AG09309 (cell line): ENCODE data around the gene EGFR.

Experiments
- DNase-seq: peaks from one replicate; pipeline ENCODE4 v3.0.0-alpha.2; 2010; ENCODE audit warnings: low read depth
- H3K4me3 ChIP-seq: 2 replicates; pipeline ENCODE4 v1.5.1; 2011; ENCODE audit warnings: mild to moderate bottlenecking, low read depth, low read length, moderate library complexity; ENCODE audit not compliant: control insufficient read depth
- TF ChIP-seq, protein P1 (sequence below): IDR thresholded peaks from 2 replicates; pipeline ENCODE4 v1.5.1; 2011; ENCODE audit warnings: mild to moderate bottlenecking, low read depth, low read length, inconsistent platforms; ENCODE audit not compliant: insufficient read depth, control insufficient read depth; ENCODE audit errors: missing control alignments

EGFR gene

DNA sequence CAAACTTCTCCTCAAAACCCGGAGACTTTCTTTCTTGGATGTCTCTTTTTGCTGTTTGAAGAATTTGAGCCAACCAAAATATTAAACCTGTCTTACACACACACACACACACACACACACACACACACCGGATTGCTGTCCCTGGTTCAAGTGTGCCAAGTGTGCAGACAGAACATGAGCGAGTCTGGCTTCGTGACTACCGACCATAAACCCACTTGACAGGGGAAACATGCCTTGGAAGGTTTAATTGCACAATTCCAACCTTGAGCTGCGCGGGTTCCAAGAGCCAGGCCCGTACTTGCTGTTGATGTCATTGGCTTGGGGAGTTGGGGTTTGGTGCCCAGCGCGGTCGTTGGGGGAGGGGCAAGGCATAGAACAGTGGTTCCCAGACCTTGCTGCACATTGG, 1.7 kb downstream of the EGFR start:
- TF ChIP-seq, protein P1, sequence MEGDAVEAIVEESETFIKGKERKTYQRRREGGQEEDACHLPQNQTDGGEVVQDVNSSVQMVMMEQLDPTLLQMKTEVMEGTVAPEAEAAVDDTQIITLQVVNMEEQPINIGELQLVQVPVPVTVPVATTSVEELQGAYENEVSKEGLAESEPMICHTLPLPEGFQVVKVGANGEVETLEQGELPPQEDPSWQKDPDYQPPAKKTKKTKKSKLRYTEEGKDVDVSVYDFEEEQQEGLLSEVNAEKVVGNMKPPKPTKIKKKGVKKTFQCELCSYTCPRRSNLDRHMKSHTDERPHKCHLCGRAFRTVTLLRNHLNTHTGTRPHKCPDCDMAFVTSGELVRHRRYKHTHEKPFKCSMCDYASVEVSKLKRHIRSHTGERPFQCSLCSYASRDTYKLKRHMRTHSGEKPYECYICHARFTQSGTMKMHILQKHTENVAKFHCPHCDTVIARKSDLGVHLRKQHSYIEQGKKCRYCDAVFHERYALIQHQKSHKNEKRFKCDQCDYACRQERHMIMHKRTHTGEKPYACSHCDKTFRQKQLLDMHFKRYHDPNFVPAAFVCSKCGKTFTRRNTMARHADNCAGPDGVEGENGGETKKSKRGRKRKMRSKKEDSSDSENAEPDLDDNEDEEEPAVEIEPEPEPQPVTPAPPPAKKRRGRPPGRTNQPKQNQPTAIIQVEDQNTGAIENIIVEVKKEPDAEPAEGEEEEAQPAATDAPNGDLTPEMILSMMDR = no peak
- peak overlapping the region; percentile 76 for H3K4me3 ChIP-seq
- DNase-seq = no peak

DNA sequence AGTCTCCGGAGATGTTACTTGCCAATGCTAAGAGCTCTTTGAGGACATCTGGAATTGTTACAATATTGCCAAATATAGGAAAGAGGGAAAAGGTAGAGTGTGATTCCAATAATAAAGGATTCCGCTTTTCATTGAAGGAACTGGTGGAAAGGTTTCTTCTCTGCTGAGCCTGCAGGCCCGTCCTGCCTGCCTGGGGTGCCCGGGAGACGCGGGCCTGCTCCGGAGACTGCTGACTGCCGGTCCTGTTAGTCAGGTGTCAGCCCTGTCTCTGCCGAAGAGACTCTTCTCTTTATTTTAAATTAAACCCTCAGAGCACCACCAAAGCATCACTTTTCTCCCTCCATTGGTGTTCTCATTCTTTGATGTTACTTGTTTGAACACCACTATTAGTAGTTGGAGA, 2.2 kb downstream of the EGFR start:
- no peak for DNase-seq
- H3K4me3 ChIP-seq = no peak overlapping the region; the same call in 1 of the 2 replicates
- TF ChIP-seq, protein P1 = no peak

DNA sequence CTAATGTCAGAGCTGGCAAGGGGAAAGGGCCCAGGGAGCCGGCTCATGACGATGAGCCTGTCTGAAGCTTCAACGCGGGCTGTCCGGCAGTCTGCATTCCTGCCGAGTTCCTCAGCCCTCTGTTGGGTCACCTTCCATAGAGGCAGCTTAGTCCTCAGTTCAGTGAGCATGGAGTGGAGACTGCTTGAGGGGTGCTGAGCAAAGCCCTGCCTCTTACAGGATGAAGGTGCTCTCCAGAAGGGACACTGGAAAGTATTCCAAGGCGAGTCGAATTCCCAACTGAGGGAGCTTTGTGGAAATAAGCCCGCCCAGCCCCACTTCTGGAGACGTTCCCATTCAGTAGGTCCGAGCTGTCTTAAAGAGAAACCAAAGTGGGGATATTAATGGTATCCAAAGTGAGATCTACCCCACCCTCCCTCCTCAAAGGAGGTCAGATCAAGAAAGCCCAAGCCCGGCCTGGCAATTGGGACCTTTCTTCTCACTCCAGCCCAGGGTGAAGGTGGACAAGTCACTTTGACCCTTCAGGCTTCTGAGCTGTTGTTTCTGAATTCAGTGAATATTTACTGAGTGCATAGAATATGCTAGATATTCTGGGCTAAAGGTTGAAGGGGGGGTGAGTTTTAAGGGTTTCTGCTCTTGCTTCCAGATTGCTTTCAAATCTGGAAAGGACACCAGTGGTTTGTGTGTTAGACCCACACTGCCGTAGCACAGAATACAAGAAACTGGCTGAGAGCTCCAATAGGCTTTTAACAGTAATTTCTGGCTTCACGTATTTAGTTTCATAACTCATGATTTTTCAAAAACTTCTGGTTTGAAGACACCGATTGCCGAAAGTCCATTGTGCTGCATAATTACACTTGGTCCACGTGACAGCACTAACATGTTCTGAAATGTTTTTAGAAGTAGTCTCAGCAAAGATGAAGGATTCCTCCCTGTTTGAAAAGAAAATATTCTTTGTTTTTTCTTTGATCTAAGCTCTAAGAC, 3.5 kb downstream of the EGFR start:
- peak overlapping the region; percentile 9 for H3K4me3 ChIP-seq
- TF ChIP-seq, protein P1 = no peak
- no peak for DNase-seq

DNA sequence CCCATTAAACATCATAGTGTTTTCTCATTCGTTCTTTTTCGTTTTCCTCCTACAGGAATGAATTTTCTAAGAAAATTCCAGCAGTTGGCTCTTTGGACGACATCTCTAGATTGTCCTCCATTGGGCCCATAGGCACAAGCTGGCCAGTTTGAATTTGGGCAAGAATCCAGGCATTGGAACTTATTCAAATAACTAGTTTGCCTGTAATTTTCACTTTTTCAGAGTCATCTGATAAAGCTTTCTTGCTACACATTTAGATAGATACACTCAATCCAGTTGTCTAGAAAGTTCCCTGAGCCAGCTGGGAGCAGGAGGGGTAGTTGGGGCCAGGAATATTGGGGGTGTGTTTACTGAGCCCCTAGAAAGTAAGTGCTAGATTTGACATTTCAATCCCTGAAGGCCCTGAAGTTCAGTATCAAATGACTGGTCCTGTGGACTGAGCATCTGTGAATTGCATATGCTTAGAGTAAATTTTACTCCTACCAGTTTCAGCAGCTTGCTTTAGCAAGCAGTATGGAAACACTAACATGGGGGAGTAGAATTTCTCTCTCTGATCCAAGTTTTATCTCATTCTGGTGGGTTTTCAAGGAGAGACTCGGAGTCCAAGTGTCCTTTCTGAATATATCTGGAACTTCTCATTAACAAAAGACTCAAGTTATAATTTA, 5.2 kb downstream of the EGFR start:
- H3K4me3 ChIP-seq = no peak overlapping the region
- TF ChIP-seq, protein P1 = no peak
- DNase-seq = no peak

DNA sequence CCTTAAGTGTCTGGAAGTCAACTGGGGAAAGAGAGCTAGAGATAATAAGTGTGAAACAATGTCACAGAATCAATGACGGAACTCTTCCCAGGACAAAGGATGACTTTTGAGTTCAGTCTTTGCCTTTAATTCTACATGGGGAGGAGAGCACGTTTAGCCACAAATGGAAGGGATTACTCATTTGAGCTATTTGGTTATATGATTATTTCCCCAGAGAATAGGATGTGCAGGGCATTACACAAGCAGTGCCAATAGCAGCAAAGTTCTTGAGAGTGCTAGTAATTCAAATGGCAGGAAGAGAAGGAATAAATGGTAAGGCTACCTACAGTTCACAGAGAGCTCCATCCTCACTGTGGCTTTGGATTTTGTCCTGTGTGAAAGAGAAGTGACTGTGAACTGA, 6.0 kb downstream of the EGFR start:
- TF ChIP-seq, protein P1 = no peak
- no peak overlapping the region for H3K4me3 ChIP-seq
- peak; percentile 67 for DNase-seq

DNA sequence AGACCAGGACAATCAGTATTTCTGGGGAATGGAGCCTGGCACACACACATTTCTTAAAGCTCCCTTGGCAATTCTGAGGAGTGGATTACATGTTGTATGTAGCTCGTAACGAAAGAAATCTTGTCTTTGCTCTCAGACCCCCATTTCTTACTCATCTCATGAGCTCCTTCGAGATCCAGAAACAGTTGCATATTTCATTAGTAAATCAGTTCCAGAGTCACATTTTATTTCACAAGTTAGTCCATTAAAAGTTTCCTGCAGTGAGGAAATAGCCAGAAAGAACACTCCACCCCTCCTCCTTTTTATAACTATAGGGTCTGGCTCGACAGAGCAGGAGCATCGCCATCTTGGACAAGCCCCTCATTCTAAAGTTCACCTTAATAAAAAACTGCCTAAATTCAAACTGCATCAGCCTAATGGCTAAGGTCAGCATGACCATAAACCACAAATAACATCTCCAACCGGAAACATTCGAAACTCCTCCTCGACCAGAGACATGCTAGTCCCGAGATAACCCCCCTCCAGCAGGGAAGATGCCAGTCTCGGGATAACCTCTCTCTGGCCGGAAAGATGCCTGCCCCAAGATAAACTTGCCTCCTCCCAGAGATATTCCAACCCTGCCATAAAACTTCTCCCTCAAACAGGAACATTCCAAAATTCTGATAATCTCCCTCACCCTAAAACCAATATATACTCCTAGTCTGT, 7.4 kb downstream of the EGFR start:
- H3K4me3 ChIP-seq = no peak overlapping the region
- DNase-seq = no peak
- TF ChIP-seq, protein P1 = no peak
